Neural cell (in vitro differentiated cells): ENCODE results near the gene CITED1.

Experiments
- MXI1 ChIP-seq: fragments of 450-650 bp; conservative IDR thresholded peaks from 2 replicates; pipeline ENCODE4 v1.6.1; 2014; ENCODE audit warnings: antibody characterized with exemption, mild to moderate bottlenecking; ENCODE audit not compliant: poor library complexity, severe bottlenecking
- POLR2AphosphoS5 ChIP-seq: IDR thresholded peaks from 2 replicates; pipeline ENCODE4 v1.6.1; 2012
- RAD21 ChIP-seq: fragments of 450-650 bp; conservative IDR thresholded peaks from 2 replicates; pipeline ENCODE4 v1.6.1; 2014; ENCODE audit warnings: antibody characterized with exemption, mild to moderate bottlenecking, moderate library complexity
- SMC3 ChIP-seq: fragments of 450-650 bp; conservative IDR thresholded peaks from 2 replicates; pipeline ENCODE4 v1.6.1; 2014; ENCODE audit warnings: antibody characterized with exemption, mild to moderate bottlenecking, moderate library complexity; ENCODE audit not compliant: poor library complexity
- TF ChIP-seq, protein P1 (sequence below): fragments of 450-650 bp; IDR thresholded peaks from 2 replicates; pipeline ENCODE4 v1.5.1; 2014; ENCODE audit warnings: antibody characterized with exemption, mild to moderate bottlenecking, moderate library complexity; ENCODE audit not compliant: poor library complexity, severe bottlenecking

DNA sequence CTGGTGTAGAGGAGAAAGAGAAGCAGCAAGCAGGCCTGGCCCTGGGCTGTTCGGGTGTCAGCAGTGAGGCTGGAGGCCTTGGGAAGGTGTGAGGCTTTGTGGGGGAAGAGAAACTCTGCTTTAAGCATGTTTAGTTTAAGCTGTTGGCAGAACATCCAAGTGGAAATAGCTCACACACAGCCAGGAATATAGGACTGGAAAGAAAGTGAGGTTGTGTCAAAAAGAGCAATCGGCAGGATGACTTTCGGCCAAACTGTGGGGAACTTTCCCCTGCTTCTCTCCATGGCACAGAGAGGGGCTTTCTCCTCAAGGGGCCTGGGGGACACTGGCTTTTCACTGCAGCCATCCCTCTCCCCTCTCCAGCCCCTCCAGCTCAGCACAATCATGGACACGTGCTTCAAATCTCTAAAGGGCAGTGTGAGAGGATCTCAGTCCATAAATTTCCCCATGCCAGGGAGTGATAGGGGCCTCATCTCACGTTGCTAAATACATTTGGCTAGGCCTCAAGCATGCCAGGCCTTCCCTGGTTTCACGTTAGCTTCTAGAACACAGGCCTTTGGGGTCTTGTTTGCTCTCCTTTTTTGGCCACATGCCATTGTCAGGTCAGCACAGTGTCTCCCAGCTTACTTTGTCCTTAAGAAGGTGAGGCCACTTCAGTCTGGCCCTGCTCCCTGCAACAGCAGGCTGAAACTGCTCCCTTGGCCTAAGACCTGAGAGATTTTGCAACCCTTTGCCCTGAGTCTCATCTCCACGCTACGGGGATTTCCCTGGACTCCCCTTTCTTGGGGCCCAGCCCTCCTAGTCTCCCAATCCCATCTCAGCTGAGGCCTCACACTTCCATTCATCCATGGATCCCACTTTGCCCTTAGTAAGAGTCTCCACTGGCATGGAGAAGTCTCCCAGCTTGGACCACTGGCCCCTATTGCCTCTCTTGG lies 8.3 kb upstream of the CITED1 start:
- TF ChIP-seq SMC3 (no peak), RAD21 (no peak), POLR2AphosphoS5 (no peak), MXI1 (no peak)
- TF ChIP-seq, protein P1, sequence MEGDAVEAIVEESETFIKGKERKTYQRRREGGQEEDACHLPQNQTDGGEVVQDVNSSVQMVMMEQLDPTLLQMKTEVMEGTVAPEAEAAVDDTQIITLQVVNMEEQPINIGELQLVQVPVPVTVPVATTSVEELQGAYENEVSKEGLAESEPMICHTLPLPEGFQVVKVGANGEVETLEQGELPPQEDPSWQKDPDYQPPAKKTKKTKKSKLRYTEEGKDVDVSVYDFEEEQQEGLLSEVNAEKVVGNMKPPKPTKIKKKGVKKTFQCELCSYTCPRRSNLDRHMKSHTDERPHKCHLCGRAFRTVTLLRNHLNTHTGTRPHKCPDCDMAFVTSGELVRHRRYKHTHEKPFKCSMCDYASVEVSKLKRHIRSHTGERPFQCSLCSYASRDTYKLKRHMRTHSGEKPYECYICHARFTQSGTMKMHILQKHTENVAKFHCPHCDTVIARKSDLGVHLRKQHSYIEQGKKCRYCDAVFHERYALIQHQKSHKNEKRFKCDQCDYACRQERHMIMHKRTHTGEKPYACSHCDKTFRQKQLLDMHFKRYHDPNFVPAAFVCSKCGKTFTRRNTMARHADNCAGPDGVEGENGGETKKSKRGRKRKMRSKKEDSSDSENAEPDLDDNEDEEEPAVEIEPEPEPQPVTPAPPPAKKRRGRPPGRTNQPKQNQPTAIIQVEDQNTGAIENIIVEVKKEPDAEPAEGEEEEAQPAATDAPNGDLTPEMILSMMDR: no peak
